ENCODE data around the gene SLC7A10. TPM values are rescaled to one million over a fixed set of nuclear protein-coding genes. Genes with fewer than 3 reads are reported as not detected.
A peak's percentile ranks its signal among the peaks of the same experiment; 100 is the strongest.

The SLC7A10 gene
- total RNA-seq, 1 donor from 2014 or later = not detected

- no peak for TF ChIP-seq CTCF (IDR thresholded peaks at IDR 0.05; ENCODE audit: partially characterized antibody, unreplicated experiment)
- H3K27ac Mint-ChIP-seq (ENCODE audit: unreplicated experiment) = peak overlapping the region; percentile 94
- no peaks in the 10 kb centered on the region for H3K36me3 Mint-ChIP-seq (ENCODE audit: unreplicated experiment)
- peak; percentile 96 for DNase-seq
- peaks cover 11% of the 10 kb centered on the region for H3K4me1 Mint-ChIP-seq (ENCODE audit: low read depth, unreplicated experiment)
- H3K27me3 Mint-ChIP-seq (ENCODE audit: unreplicated experiment) = peaks cover 13% of the 10 kb centered on the region
- H3K4me3 Mint-ChIP-seq (ENCODE audit: unreplicated experiment) = peak overlapping the region; percentile 93
- H3K9me3 Mint-ChIP-seq (ENCODE audit: unreplicated experiment) = peaks cover 27% of the 10 kb centered on the region
Observed at GRCh38 chr19:33176670-33177416, 48.8 kb downstream of the SLC7A10 start.

GRCh38 chr19:33175886-33176669, 49.6 kb downstream of the SLC7A10 start:
- no peaks in the 10 kb centered on the region for H3K36me3 Mint-ChIP-seq (ENCODE audit: unreplicated experiment)
- peak overlapping the region; percentile 80 for H3K27ac Mint-ChIP-seq (ENCODE audit: unreplicated experiment)
- H3K27me3 Mint-ChIP-seq (ENCODE audit: unreplicated experiment) = peaks cover 13% of the 10 kb centered on the region
- TF ChIP-seq CTCF (IDR thresholded peaks at IDR 0.05; ENCODE audit: partially characterized antibody, unreplicated experiment) = no peak
- peaks cover 27% of the 10 kb centered on the region for H3K9me3 Mint-ChIP-seq (ENCODE audit: unreplicated experiment)
- peak; percentile 31 for DNase-seq
- H3K4me3 Mint-ChIP-seq (ENCODE audit: unreplicated experiment) = peak overlapping the region; percentile 93
- peaks cover 11% of the 10 kb centered on the region for H3K4me1 Mint-ChIP-seq (ENCODE audit: low read depth, unreplicated experiment)

GRCh38 chr19:33175156-33175782, 50.4 kb downstream of the SLC7A10 start:
- H3K36me3 Mint-ChIP-seq (ENCODE audit: unreplicated experiment) = no peaks in the 10 kb centered on the region
- no peak overlapping the region for H3K27ac Mint-ChIP-seq (ENCODE audit: unreplicated experiment)
- DNase-seq = no peak
- peaks cover 11% of the 10 kb centered on the region for H3K4me1 Mint-ChIP-seq (ENCODE audit: low read depth, unreplicated experiment)
- H3K9me3 Mint-ChIP-seq (ENCODE audit: unreplicated experiment) = peaks cover 26% of the 10 kb centered on the region
- peaks cover 13% of the 10 kb centered on the region for H3K27me3 Mint-ChIP-seq (ENCODE audit: unreplicated experiment)
- TF ChIP-seq CTCF (IDR thresholded peaks at IDR 0.05; ENCODE audit: partially characterized antibody, unreplicated experiment) = no peak
- peak overlapping the region; percentile 93 for H3K4me3 Mint-ChIP-seq (ENCODE audit: unreplicated experiment)

GRCh38 chr19:33174186-33174585, 51.5 kb downstream of the SLC7A10 start:
- Mint-ChIP-seq H3K9me3 (ENCODE audit: unreplicated experiment) (peaks cover 26% of the 10 kb centered on the region), H3K27ac (ENCODE audit: unreplicated experiment) (no peak overlapping the region), H3K4me1 (ENCODE audit: low read depth, unreplicated experiment) (peaks cover 11% of the 10 kb centered on the region), H3K4me3 (ENCODE audit: unreplicated experiment) (no peak overlapping the region), H3K36me3 (ENCODE audit: unreplicated experiment) (no peaks in the 10 kb centered on the region), H3K27me3 (ENCODE audit: unreplicated experiment) (peaks cover 13% of the 10 kb centered on the region)
- no peak for DNase-seq
- no peak for TF ChIP-seq CTCF (IDR thresholded peaks at IDR 0.05; ENCODE audit: partially characterized antibody, unreplicated experiment)
